KG1 (cell line): ENCODE results near the gene FNDC3B.

Experiments used
- DNase-seq: peaks from one replicate; lab custom pipeline; 2025; lab: John Stamatoyannopoulos, UW

Gene FNDC3B

DNA sequence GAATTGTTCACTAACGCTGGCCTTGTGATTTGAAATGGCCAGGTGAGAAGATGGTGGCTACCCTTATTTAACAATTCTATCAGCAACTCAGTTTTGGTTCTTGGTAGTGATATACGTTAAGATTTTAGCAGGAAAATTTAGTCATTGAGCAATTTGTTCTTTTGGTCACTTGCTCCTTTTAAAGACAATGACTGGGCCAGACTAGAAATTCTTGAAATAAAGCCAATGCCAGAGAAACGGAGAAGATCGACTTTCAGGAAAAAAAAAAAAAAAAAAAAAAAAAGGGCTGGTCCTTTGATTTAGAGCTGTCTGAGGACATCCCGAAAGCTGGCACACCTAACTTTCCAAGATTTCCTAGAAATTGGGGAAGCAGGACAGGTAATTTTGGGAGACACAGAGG lies 178.5 kb downstream of the FNDC3B start:
- no peak for DNase-seq

- no peak for DNase-seq
Observed at GRCh38 chr3:172218350-172219323, 179.3 kb downstream of the FNDC3B start.

- DNase-seq: no peak
Observed at GRCh38 chr3:172219750-172220149, 180.4 kb downstream of the FNDC3B start.

DNA sequence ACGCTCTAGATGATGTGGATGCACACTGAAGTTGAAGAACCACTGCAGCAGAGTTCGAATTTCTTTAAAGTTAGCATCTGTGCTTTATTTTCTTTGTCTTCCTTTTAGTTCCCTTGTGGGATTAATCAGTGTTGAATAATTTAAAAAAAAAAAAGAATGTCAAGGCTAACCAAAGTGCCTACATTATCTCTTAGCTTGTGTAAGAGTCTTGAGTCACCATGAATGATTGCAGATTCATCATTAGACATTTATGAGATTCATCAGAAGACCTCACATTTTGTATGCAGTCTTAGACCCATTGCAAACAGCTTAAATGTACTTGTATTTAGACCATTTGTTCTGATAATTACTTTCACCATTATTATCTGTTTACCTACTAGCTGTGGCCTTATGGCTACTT lies 182.2 kb downstream of the FNDC3B start:
- DNase-seq: no peak

- DNase-seq: no peak
Observed at GRCh38 chr3:172222478-172223071, 183.2 kb downstream of the FNDC3B start.

GRCh38 chr3:172223870-172224269 lies 184.5 kb downstream of the FNDC3B start:
- DNase-seq: no peak

- DNase-seq: no peak
Observed at GRCh38 chr3:172224560-172225214, 185.3 kb downstream of the FNDC3B start.

- DNase-seq: no peak
Observed at GRCh38 chr3:172225215-172225707, 185.9 kb downstream of the FNDC3B start.

DNA sequence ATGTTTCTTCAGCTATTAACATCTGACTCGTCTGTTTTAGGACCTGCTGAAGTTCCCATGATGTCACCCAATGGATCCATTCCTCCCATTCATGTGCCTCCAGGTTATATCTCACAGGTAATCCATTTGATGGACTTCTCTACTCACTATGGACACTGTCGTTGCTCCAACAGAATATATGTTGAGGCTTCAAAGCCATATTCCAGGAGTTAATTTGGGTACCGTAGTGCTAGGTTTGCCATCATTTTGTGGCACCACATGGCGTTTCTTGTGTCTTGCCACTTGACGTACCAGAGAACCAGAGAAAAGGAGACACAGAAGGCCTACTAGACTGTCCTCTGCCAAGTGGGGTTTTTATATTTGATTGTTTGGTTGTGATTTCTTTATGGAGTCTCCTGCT lies 187.5 kb downstream of the FNDC3B start:
- no peak for DNase-seq

DNA sequence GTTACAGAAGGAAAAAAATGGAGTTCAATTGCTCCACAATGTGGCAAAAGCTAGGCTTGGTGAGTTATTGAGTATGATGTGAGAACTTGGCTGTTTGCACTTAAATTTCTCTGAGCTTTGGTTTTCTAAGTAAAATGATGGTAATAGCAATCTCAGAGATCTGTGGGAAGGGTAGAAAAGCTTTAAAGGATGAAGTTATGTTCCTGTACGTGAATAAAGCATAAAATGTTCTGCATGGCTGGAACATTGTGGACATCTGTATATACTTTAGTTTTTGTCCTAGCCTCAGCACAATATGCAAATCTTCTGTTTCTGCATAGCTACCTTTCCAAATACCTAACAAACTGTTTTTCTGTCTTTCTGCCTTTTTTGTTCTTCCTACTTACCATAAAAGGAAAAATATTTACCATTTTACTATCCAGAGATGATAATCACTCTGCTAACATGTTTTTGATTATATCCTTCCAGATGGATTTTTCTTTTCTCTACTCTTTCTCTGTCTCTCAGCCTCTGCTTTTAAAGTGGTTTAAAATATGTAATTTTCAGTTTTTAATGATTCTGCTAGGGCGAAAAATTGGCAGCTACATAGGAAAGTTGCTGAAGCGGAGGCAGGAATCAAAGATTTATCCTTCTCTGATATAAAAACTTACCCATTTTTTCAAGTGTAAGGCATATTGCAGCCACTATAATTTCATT lies 188.1 kb downstream of the FNDC3B start:
- DNase-seq: no peak

DNA sequence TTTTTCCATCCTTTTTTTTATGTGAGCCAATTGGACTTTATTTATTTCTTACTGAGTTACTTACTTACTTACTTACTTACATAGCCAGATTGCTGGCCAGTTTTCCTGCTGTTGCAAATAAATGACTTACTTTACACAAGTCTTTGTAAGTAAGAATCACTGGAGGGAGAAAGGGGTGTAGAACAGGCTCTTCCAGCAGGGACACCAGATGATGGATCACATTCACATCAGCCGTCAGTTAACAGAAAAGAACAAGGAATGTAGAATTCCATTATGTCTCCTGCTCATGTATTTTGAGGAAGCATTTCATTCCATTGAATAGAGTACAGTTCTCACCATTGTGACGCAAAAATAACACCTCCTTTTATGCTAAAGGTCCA lies 188.6 kb downstream of the FNDC3B start:
- DNase-seq: no peak

DNA sequence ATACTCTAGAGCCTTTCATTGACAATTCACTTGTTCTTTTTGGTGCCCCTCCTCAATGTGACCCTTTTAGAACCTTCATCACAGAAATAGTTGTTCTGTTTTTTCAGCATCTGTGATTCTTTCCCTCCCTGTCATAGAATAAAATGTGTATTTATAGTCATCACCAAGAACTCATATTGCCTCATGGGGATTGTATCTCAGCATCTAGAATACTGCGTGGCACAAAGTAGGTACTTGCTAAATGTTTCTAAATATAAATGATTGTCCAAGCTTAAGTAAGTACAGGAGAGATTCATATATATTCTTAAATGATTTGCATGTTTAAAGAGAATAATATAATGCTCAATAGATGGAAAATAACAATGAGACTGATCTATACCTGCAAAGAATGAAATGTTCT lies 190.1 kb downstream of the FNDC3B start:
- DNase-seq: no peak

- no peak for DNase-seq
Observed at GRCh38 chr3:172231318-172231901, 192.0 kb downstream of the FNDC3B start.

- DNase-seq: no peak
Observed at GRCh38 chr3:172232579-172233212, 193.3 kb downstream of the FNDC3B start.

DNA sequence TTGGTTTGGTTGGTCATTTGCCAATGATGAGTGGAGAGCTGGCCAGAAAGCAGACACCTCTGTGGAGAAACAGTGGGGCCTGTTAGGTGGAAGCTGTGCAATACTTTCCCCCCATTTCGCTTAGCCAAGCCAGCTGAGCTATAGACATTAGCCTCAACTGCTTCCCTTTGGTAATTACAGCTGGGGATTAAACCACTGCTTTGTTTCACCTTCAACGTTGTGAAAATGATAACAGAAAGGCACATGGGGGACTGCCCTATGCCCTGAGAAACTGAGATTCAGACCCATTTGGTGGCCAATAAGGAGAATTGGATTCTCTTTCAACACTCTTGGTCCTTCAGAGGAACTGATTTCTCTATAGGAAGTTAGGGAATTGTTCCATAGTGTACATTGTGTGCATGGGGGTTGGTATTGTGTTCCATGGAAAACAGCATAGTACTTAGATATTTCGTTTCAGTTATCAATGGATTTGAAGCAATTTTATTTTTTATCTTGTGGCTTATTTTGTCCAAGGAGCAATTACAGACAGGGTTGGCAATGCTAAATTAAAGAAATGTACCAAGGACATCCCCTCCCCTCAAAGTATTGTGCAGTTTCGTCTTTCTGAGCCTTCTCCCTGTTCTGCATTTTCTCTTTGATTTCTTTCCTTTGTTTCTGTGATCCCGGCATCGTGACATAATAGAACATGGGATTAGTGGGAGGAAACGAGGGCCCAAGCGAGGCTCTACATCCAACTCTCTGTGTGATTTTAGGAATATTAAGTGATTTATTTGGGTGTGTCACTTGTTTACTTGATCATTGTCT lies 194.3 kb downstream of the FNDC3B start:
- DNase-seq: no peak

GRCh38 chr3:172235698-172236097 lies 196.3 kb downstream of the FNDC3B start:
- no peak for DNase-seq

DNA sequence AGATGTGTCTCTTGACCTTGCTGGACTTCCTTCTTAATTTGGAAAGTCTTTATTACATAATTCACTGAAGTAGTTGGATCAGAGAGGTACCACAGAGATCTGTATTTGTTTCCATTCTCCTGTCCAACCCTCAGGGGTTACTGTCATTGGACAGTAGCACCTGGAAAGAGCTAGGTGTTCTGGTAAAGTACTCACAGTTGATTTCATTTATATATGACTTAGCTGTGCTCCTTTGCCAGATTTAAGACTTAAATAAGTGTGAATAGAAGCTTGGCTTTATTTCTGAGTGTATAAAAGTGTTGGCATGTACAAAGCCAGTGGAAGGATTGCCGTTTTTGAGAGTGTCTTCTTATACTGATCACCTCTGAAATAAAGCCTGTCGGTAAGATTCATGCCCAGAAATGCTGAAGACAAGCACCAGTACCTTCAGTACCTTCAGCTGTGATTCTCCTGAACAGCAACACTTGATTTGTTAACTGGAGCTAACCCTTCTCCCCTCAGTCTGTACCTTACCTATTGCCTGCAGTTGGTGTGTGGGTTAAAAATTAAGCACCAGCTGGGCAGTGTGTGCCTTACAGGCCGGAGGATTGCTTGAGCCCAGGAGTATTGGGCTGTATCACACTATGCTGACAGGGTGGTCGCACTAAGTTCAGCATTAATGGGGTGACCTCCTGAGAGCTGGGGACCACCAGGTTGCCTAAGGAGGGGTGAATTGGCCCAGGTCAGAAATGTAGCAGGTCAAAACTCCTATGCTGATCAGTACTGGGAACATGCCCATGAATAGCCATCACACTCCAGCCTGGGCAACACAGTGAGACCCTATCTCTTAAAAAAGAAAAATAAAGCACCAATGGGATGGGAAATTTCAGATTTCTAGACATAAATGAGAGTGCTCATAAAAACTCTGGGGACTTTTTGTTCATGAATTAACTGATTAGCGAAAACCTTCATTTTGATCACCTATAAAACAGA lies 197.7 kb downstream of the FNDC3B start:
- no peak for DNase-seq

GRCh38 chr3:172238188-172238587 lies 198.8 kb downstream of the FNDC3B start:
- DNase-seq: no peak

DNA sequence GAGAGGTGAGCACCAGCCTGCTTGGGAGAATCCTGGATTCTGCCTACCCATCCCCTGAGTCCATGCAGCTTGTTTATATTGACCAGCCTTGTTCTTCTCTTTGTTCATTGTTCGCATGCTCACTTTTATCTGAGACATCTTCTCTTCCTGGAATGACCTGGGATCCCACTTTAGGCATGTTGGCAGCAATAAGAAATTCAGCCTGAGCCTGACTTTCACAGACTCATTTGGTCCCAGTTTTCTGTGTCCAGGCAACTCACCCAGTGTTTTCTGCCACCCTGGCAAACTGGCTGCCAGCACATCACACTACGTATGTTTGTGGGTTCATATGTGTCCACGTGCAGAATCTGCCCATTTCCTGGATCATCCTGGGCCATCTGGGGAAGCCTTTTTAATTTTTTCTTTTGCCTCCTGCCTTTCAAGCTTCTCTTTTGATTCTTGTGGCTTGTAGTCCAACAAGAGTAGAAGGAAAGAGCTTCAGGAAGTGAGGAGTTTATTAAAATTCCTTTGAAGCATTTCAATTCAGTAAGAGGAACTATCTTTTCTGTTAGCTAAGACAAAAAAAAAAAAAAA lies 199.9 kb downstream of the FNDC3B start:
- DNase-seq: no peak
